Embryonic facial prominence (tissue), 1 donor: ENCODE results near the gene GTF2H1.

Experiments
- DNase-seq: peaks from one replicate; pipeline ENCODE4 v3.0.0-alpha.2; 2016; ENCODE audit errors: extremely low spot score

The GTF2H1 gene

GRCh38 chr11:18321969-18322711 is at the start of gene GTF2H1, which contains the start of gene HPS5:
GTF2H1 (plus strand) TSS chr11:18322567; CDS start chr11:18333075, 10,508 bp downstream.
HPS5 (minus strand) TSS chr11:18322140; CDS start chr11:18317858, 4,282 bp downstream.
- DNase-seq, result peak; percentile 99

GRCh38 chr11:18277565-18278271 is 44.6 kb upstream of the GTF2H1 start:
- DNase-seq, result no peak

- DNase-seq, result no peak
Observed at GRCh38 chr11:18280438-18281045, 41.8 kb upstream of the GTF2H1 start.

- DNase-seq, result no peak
Observed at GRCh38 chr11:18282626-18283025, 39.7 kb upstream of the GTF2H1 start.

- DNase-seq, result no peak
Observed at GRCh38 chr11:18285841-18286240, 36.5 kb upstream of the GTF2H1 start.

- DNase-seq, result no peak
Observed at GRCh38 chr11:18288911-18289310, 33.5 kb upstream of the GTF2H1 start.

- DNase-seq, result no peak
Observed at GRCh38 chr11:18294862-18295261, 27.5 kb upstream of the GTF2H1 start.

GRCh38 chr11:18295316-18295715 is 27.1 kb upstream of the GTF2H1 start:
- DNase-seq, result no peak

GRCh38 chr11:18299721-18300120 is 22.6 kb upstream of the GTF2H1 start:
- no peak for DNase-seq

- no peak for DNase-seq
Observed at GRCh38 chr11:18304745-18305144, 17.6 kb upstream of the GTF2H1 start.

- no peak for DNase-seq
Observed at GRCh38 chr11:18307461-18308139, 14.8 kb upstream of the GTF2H1 start.

GRCh38 chr11:18308242-18308641 is 14.1 kb upstream of the GTF2H1 start:
- no peak for DNase-seq

GRCh38 chr11:18309691-18310090 is 12.7 kb upstream of the GTF2H1 start:
- no peak for DNase-seq

GRCh38 chr11:18310800-18311340 is 11.5 kb upstream of the GTF2H1 start:
- DNase-seq, result no peak

GRCh38 chr11:18312012-18312411 is 10.4 kb upstream of the GTF2H1 start:
- no peak for DNase-seq

GRCh38 chr11:18312663-18313420 is 9.5 kb upstream of the GTF2H1 start:
- DNase-seq, result no peak

GRCh38 chr11:18313965-18314763 is 8.2 kb upstream of the GTF2H1 start:
- DNase-seq, result no peak

GRCh38 chr11:18314784-18315523 is 7.4 kb upstream of the GTF2H1 start:
- no peak for DNase-seq

- DNase-seq, result no peak
Observed at GRCh38 chr11:18315893-18316292, 6.5 kb upstream of the GTF2H1 start.

- DNase-seq, result no peak
Observed at GRCh38 chr11:18317551-18317950, 4.8 kb upstream of the GTF2H1 start.
